ENCODE results near the gene PLK5.

The PLK5 gene

DNA sequence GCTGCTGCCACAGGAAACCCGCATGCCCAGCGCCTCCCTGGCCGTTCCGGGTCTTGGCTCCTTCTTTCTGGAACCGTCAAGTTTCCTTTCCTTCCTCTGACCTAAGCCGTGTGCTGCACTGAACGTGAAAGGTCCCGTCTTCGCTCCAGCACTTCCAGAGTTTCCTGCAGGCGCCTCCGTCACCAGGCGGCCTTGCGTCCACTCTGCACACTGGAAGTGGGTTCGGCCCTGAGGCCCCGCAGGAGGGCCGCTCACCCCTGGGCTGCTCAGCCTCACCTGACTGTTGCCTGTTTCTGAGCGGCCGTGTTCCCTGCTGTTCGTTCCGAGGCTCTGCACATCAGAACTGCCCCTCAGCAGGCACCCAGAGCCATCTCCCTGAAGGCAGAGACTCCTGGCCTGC, 56.5 kb downstream of the PLK5 start:
- H3K4me1 ChIP-seq (ENCODE audit: insufficient read depth, low read length) = no peaks in the 10 kb centered on the region
- H3K9ac ChIP-seq (ENCODE audit: low read length) = no peak overlapping the region
- no peak overlapping the region for H3K4me3 ChIP-seq (ENCODE audit: low read depth in 1 of 2, low read length in 2 of 2)
- no peaks in the 10 kb centered on the region for H3K9me3 ChIP-seq (ENCODE audit: low read length)
- H3K27me3 ChIP-seq (ENCODE audit: control insufficient read depth in 1 of 2, insufficient read depth in 2 of 2, low read length in 2 of 2) = no peaks in the 10 kb centered on the region
- H3K36me3 ChIP-seq (ENCODE audit: insufficient read depth, low read length) = peaks cover 33% of the 10 kb centered on the region
- H3K27ac ChIP-seq (ENCODE audit: low read depth, low read length) = no peak overlapping the region

DNA sequence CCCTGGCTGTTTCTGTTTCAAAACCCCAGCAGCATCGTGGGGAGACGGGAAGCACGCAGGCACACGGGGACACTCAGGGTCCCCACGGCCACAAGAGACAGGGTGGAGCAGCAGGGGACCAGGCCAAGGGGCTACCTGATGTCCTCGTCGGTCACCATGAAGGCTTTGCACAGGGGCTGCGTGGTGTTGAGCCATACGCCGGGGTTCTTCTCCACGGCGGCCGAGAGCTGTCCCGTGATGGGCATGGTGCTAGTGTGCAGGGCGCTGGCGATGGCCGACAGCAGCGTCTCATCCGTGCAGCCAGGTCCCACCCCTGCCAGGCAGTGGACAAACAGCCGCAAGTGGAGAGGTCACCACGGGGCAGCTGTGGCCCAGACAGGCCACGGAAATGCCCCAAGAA, 57.1 kb downstream of the PLK5 start:
- no peak overlapping the region for H3K27ac ChIP-seq (ENCODE audit: low read depth, low read length)
- no peaks in the 10 kb centered on the region for H3K9me3 ChIP-seq (ENCODE audit: low read length)
- H3K4me1 ChIP-seq (ENCODE audit: insufficient read depth, low read length) = no peaks in the 10 kb centered on the region
- H3K36me3 ChIP-seq (ENCODE audit: insufficient read depth, low read length) = peaks cover 38% of the 10 kb centered on the region
- H3K9ac ChIP-seq (ENCODE audit: low read length) = no peak overlapping the region
- H3K4me3 ChIP-seq (ENCODE audit: low read depth in 1 of 2, low read length in 2 of 2) = no peak overlapping the region
- H3K27me3 ChIP-seq (ENCODE audit: control insufficient read depth in 1 of 2, insufficient read depth in 2 of 2, low read length in 2 of 2) = no peaks in the 10 kb centered on the region

DNA sequence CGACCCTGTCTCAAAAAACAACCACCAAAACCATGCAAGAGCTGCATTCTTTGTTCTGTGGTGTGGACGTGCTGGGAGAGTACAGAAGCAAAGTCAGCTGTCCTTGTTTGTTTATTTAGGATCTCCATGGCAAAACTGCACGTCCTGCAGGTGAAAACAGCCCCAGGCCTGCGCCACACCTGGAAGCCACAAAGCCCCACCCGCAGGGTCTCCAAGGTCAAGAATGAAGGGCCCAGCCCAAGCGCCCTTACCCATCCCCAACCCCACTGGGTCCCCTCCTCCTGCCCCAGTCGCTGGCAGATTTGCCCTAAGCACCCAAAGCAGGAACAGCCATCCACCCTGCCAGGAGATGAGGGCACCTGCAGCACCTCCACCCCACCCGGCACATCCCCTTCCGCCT, 58.3 kb downstream of the PLK5 start:
- H3K4me3 ChIP-seq (ENCODE audit: low read depth in 1 of 2, low read length in 2 of 2) = no peak overlapping the region
- H3K36me3 ChIP-seq (ENCODE audit: insufficient read depth, low read length) = peaks cover 42% of the 10 kb centered on the region
- no peaks in the 10 kb centered on the region for H3K4me1 ChIP-seq (ENCODE audit: insufficient read depth, low read length)
- no peaks in the 10 kb centered on the region for H3K27me3 ChIP-seq (ENCODE audit: control insufficient read depth in 1 of 2, insufficient read depth in 2 of 2, low read length in 2 of 2)
- H3K9me3 ChIP-seq (ENCODE audit: low read length) = no peaks in the 10 kb centered on the region
- H3K9ac ChIP-seq (ENCODE audit: low read length) = no peak overlapping the region
- H3K27ac ChIP-seq (ENCODE audit: low read depth, low read length) = no peak overlapping the region

DNA sequence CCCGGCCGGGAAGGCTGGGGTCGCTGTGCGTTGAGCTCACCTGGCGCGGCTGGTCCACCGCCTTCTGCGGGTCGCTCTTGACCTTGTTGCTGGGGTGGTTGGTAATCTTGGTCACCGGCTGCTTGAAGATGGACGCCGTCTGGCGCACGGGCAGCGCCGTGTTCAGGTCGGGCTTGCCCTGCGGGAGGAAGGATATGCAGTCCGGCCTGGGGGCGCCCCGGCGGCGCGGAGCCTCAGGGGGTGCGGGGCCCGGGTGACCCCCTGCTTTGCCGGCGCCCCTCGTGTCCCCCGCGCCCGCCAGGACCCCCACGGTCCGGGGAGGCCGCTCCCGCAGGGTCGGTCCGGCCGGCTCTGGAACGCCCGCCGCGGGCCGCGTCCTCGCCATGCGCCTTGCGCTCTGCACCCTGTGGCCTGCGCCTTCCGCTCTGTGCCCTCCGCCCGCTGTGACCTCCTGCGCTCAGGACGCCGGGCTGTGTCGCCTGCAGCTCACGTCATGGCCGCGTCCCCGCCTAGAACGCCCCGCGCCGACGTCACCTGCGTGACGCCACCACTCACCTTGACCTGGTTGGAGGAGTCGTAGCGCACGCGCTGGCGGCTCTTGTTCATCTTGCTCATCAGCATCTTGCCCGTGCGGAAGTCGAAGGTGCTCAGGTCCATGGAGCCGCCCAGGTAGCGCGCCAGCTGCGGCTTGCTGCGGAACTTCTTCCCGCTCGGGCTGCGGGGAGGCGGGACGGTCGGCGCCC, 60.8 kb downstream of the PLK5 start:
- Histone ChIP-seq H3K27ac (ENCODE audit: low read depth, low read length) (no peak overlapping the region), H3K4me1 (ENCODE audit: insufficient read depth, low read length) (no peaks in the 10 kb centered on the region), H3K4me3 (ENCODE audit: low read depth in 1 of 2, low read length in 2 of 2) (no peak overlapping the region), H3K9me3 (ENCODE audit: low read length) (no peaks in the 10 kb centered on the region), H3K27me3 (ENCODE audit: control insufficient read depth in 1 of 2, insufficient read depth in 2 of 2, low read length in 2 of 2) (no peaks in the 10 kb centered on the region), H3K9ac (ENCODE audit: low read length) (no peak overlapping the region), H3K36me3 (ENCODE audit: insufficient read depth, low read length) (peaks cover 42% of the 10 kb centered on the region)

DNA sequence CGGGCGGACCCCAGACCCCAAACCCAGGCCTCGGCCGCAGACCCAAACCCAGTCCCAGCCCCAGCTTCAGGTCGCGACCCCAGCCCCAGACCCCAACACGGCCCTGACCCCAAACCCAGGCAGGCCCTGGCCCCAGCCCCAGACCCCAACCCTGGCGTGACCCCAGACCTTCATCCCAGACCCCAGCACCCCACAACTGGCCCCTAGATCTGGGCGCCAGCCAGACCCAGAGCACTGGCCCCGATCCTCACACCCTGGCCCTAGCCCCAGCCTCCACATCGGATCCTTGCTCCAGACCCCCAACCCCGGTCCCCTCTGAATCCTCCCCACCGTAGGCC, 61.3 kb downstream of the PLK5 start:
- Histone ChIP-seq H3K4me1 (ENCODE audit: insufficient read depth, low read length) (no peaks in the 10 kb centered on the region), H3K9me3 (ENCODE audit: low read length) (no peaks in the 10 kb centered on the region), H3K9ac (ENCODE audit: low read length) (no peak overlapping the region), H3K4me3 (ENCODE audit: low read depth in 1 of 2, low read length in 2 of 2) (no peak overlapping the region), H3K27ac (ENCODE audit: low read depth, low read length) (no peak overlapping the region), H3K36me3 (ENCODE audit: insufficient read depth, low read length) (peaks cover 37% of the 10 kb centered on the region), H3K27me3 (ENCODE audit: control insufficient read depth in 1 of 2, insufficient read depth in 2 of 2, low read length in 2 of 2) (no peaks in the 10 kb centered on the region)

All from muscle layer of colon (tissue), 2 donors.